ENCODE measurements around the gene MYOM3.

Gene MYOM3

DNA sequence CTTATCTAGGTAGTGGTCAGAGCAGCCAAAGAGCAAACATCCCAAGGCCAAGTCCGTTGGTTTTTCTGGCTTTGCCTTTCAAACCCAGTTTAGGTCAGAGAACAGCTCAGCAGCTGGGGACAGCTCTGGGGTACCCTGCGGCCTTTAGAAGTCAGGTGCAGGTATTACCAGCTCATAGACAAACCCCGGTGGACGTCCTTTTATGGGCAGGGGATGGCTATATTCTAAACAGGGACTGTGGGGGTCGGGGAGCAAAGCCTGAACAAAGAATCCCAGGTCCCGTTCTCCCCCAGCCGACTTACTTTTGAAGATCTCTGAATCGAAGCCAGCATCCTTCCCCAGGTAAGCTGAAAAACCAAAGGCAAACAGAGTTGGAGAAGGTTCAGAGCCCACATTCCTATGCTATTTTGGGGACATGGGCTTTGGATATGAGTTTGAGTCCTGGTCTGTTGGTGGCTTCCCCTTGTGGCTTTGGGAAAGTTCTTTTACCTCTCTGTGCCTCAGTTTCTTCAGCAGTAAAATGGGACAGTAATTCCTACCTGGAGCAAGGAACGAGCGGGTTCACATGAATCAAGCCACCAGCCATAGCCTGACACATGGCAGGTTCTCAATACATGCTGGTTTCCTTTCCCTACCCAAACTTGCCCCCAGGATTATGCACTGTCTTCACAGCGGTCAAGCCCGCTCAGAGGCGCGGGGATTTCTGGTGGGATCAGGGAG, 16.6 kb downstream of the MYOM3 start:
- DNase-seq: no peak

GRCh38 chr1:24094554-24094953, 17.4 kb downstream of the MYOM3 start:
- no peak for DNase-seq

GRCh38 chr1:24093732-24094131, 18.2 kb downstream of the MYOM3 start:
- no peak for DNase-seq

GRCh38 chr1:24092979-24093378, 19.0 kb downstream of the MYOM3 start:
- no peak for DNase-seq

DNA sequence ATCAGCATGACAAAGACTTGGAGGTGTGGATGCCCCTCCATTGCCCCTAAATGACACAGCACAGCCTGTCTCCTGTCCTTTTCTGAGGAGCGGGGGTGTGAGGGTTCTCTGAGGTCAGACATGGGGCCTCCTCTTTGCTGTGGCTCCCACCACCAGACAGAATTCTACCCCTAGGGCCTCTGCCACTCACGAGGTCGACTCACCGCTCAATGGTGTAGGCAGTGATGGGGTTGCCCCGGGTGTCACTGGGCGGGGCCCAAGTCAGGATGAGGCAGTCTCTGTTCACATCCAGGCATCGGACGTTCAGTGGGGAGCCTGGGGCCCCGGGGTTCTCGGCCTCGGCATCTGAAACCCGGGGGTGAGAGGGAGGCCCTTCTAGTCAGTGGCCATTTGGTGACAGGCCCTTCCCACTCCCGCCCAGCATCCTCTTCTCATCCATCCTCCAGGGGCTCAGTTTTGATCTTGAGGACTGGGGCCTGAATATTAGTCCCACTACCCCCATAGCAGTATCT, 19.9 kb downstream of the MYOM3 start:
- DNase-seq: no peak

DNA sequence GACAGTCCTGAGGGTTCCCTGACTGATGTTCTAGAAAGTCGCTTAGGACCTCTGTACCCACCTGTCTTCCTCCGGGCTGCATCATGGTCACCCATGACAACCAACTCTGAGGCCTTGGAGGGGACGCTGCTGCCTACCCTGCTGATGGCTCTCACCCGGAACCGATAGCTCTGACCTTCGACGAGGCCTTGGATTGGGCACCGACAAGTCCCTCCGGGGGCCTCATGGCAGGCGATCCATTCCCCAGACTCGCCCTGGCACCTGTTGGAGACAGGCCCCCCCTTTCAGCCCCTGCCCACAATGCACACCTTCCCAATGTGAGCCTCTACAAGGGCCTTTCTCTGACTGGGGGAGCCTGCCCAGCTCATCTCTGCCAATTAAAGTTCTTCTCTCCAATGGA, 21.2 kb downstream of the MYOM3 start:
- no peak for DNase-seq

- DNase-seq: no peak
Measured at GRCh38 chr1:24089743-24090555, 22.0 kb downstream of the MYOM3 start.

GRCh38 chr1:24089027-24089742, 22.8 kb downstream of the MYOM3 start:
- no peak for DNase-seq

GRCh38 chr1:24086466-24086865, 25.5 kb downstream of the MYOM3 start:
- DNase-seq: no peak

- no peak for DNase-seq
Measured at GRCh38 chr1:24085546-24085945, 26.4 kb downstream of the MYOM3 start.

DNA sequence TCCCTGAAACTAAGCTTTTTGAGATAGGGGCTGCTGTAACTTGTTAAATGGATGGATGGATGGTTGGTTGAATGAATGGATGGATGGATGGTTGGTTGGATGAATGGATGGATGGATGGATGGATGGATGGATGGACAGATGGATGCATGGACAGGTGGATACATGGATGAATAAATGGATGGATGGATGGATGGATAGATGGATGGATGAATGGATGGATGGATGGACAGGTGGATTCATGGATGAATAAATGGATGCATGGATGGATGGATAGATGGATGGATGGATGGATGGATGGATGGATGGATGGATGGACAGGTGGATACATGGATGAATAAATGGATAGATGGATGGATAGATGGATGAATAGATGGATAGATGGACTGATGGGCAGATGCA, 26.9 kb downstream of the MYOM3 start:
- no peak for DNase-seq

GRCh38 chr1:24084050-24084449, 27.9 kb downstream of the MYOM3 start:
- no peak for DNase-seq

DNA sequence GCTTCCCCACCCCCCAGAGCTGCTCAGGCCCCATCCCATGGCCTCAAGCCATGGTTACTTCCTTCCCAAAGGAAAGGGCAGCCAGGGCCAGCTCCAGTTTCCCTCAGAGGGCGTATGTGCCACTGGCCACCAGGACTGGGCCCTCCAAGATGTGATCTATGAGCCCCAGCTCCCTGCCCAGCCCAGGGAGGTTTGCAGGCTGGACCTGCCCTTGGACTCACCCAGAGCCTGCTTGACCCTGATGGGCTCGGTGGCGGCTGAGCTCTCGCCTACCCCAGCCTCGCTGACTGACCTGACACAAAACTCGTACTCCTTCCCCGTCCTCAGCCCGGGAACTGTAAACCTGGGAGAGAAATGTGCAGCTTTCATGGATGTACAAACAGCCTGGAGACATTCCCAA, 29.6 kb downstream of the MYOM3 start:
- no peak for DNase-seq

- no peak for DNase-seq
Measured at GRCh38 chr1:24081190-24081589, 30.7 kb downstream of the MYOM3 start.

GRCh38 chr1:24080131-24080530, 31.8 kb downstream of the MYOM3 start:
- DNase-seq: no peak

GRCh38 chr1:24077278-24077978, 34.5 kb downstream of the MYOM3 start:
- no peak for DNase-seq

GRCh38 chr1:24075946-24076345, 36.0 kb downstream of the MYOM3 start:
- DNase-seq: no peak

- no peak for DNase-seq
Measured at GRCh38 chr1:24075590-24075854, 36.4 kb downstream of the MYOM3 start.

DNA sequence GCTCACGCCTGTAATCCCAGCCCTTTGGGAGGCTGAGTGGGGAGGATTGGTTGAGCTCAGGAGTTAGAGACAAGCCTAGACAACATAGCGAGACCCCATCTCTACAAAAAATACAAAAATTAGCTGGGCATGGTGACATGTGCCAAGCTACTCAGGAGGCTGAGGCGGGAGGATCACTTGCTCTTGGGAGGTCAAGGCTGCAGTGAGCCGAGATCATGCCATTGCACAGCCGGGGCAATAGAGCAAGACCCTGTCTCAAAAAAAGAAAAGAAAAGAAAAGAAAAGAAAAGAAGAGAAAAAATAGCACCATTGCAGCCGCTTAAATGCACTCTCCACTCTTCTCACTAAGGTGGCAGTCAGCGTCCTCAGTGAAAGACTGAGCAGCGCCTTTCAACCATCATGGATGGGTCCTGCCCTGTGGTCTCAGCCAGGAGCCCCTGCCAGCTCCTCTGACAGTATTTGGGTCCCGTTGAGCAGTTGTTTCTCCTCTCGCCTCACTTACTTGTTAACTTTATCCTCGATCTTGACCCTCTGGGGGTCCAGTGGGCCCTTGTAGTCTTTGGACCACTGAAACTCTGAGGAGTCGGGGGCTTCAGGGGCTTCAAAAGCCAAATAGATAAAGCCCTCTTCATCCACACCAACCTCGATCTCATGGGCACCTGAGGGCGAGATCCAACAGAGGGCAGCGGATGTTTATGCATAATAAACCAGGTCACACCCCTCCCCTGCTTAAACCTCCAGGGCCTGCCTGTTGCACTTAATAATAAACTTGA, 36.9 kb downstream of the MYOM3 start:
- DNase-seq: no peak

- no peak for DNase-seq
Measured at GRCh38 chr1:24074196-24074595, 37.7 kb downstream of the MYOM3 start.

- DNase-seq: no peak
Measured at GRCh38 chr1:24071941-24072340, 40.0 kb downstream of the MYOM3 start.

DNA sequence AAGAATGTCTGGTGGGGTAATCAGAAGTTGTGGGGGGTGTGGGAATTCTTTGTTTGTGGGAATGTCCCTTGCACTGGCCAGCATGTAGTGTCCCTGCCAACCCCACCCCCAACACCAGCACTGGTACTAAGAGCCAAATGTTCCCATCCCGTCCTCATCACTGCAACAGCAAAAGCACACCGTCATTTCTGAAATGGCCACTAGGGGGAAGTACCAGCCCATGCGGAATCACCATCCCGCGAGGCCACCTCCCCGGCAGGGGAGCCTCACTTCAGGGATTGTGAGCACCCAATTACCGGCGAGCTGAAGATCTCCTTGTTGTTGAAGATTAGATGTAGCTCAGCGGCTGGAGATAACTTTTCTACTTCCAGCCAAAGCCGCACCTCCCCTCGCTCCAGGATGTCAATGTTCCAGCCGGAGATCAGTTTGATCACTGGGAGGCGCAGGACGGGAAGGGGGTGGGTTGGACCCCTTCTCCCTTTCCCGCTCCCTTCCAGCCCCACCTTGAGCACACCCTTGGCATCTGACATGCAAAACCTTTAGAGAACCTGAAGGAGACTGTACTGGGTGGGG, 41.0 kb downstream of the MYOM3 start:
- peak; percentile 79 for DNase-seq

Data from activated CD4-positive, alpha-beta T cell treated with anti-CD3 and anti-CD28 coated beads, Interleukin-2, amount 50 U/mL, for 16 hours (primary cell).